Tibial nerve (tissue), 4 donors: ENCODE measurements around the gene OR52K2. TPM values are rescaled to one million over a fixed set of nuclear protein-coding genes. Genes with fewer than 3 reads are reported as not detected.

Experiments
- DNase-seq, 2 donors: peaks; one replicate each; pipeline ENCODE4 v3.0.0-alpha.2; 2019; ENCODE audit warnings: low spot score in 2 of 2
- H3K27ac ChIP-seq, 4 donors: fragments of 200-600 bp; sonication (generic) in 3 of 4; one replicate each; pipeline ENCODE4 v1.5.1; 2017 to 2019; ENCODE audit warnings: mild to moderate bottlenecking in 1 of 4
- H3K27me3 ChIP-seq, 2 donors: fragments of 200-600 bp; sonication (generic) in 1 of 2; one replicate each; pipeline versions ENCODE4 v1.5.1 to v1.6.0; 2017 to 2019
- H3K36me3 ChIP-seq, 3 donors: fragments of 200-600 bp; sonication (generic); one replicate each; pipeline ENCODE4 v1.5.1; 2018 to 2019
- H3K4me1 ChIP-seq, 4 donors: fragments of 200-600 bp; sonication (generic) in 3 of 4; one replicate each; pipeline ENCODE4 v1.5.1; 2017 to 2019
- H3K4me3 ChIP-seq, 4 donors: fragments of 200-600 bp; sonication (generic) in 3 of 4; one replicate each; pipeline ENCODE4 v1.5.1; 2017 to 2019; ENCODE audit warnings: mild to moderate bottlenecking in 1 of 4, moderate library complexity in 1 of 4
- H3K9me3 ChIP-seq, 4 donors: fragments of 200-600 bp; sonication (generic) in 3 of 4; one replicate each; pipeline ENCODE4 v1.5.1; 2017 to 2019
- EP300 ChIP-seq, 2 donors: sonication (generic); formaldehyde crosslinking; IDR thresholded peaks; one replicate each; pipeline ENCODE4 v1.6.1; 2017; ENCODE audit warnings: antibody characterized with exemption in 2 of 2, mild to moderate bottlenecking in 1 of 2
- POLR2A ChIP-seq, 2 donors: fragments of 450-650 bp; IDR thresholded peaks; one replicate each; pipeline ENCODE4 v1.6.1; 2017; ENCODE audit warnings: antibody characterized with exemption in 2 of 2, mild to moderate bottlenecking in 2 of 2, moderate library complexity in 2 of 2
- WGBS, 2 donors: methylation state at CpG; one replicate each; pipeline ENCODE4 v1.1.5; 2018; 5-methylcytosine and 5-hydroxymethylcytosine counted together
- total RNA-seq, 4 donors: library from RNA; depleted of rRNA; stranded (reverse); fragments of >200 nt; gene quantifications; one replicate each; pipeline ENCODE4 v1.1.0, GENCODE V29; 2016
- TF ChIP-seq, protein P1 (sequence below), 5 experiments: fragments of 200-600 bp in 3 of 5; fragments of 450-650 bp in 2 of 5; sonication (generic) in 3 of 5; IDR thresholded peaks; one replicate each; pipeline ENCODE4 v1.5.1; 2016 to 2019; ENCODE audit warnings: antibody characterized with exemption in 5 of 5, mild to moderate bottlenecking in 3 of 5, moderate library complexity in 2 of 5

The OR52K2 gene
- total RNA-seq, 4 donors from 2014 or later, result not detected

DNA sequence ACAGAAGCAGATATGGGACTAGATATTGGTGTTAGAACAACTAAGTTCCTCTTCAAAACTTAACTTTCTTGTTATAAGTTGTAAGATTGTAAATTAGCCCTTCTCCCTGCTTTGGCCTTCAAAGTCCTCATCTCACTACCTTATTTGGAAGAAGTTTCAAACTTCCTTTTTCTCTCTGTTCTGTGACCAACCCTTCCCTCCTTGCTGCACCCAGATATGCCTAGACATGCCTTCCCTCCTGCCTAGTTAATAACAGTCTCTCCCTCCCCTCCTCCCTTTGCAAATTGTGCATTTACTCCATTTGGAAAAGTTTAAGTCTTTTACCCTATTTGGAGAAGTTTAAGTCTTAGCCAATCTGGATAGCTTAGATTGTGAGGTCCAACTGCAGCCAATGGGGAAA, 4.9 kb downstream of the OR52K2 start:
- H3K27me3 ChIP-seq, result no peaks in the 10 kb centered on the region
- H3K4me1 ChIP-seq, result peaks cover 0 to 4% (median 0%) of the 10 kb centered on the region in 4 donors
- no peak for DNase-seq
- no peak overlapping the region for H3K4me3 ChIP-seq
- no peaks in the 10 kb centered on the region for H3K9me3 ChIP-seq
- H3K27ac ChIP-seq, result no peak overlapping the region
- TF ChIP-seq, protein P1, sequence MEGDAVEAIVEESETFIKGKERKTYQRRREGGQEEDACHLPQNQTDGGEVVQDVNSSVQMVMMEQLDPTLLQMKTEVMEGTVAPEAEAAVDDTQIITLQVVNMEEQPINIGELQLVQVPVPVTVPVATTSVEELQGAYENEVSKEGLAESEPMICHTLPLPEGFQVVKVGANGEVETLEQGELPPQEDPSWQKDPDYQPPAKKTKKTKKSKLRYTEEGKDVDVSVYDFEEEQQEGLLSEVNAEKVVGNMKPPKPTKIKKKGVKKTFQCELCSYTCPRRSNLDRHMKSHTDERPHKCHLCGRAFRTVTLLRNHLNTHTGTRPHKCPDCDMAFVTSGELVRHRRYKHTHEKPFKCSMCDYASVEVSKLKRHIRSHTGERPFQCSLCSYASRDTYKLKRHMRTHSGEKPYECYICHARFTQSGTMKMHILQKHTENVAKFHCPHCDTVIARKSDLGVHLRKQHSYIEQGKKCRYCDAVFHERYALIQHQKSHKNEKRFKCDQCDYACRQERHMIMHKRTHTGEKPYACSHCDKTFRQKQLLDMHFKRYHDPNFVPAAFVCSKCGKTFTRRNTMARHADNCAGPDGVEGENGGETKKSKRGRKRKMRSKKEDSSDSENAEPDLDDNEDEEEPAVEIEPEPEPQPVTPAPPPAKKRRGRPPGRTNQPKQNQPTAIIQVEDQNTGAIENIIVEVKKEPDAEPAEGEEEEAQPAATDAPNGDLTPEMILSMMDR (IDR thresholded peaks at IDR 0.05), result no peak
- no peak for TF ChIP-seq POLR2A (IDR thresholded peaks at IDR 0.05)
- no peak for TF ChIP-seq EP300 (IDR thresholded peaks at IDR 0.05)
- no peaks in the 10 kb centered on the region for H3K36me3 ChIP-seq

DNA sequence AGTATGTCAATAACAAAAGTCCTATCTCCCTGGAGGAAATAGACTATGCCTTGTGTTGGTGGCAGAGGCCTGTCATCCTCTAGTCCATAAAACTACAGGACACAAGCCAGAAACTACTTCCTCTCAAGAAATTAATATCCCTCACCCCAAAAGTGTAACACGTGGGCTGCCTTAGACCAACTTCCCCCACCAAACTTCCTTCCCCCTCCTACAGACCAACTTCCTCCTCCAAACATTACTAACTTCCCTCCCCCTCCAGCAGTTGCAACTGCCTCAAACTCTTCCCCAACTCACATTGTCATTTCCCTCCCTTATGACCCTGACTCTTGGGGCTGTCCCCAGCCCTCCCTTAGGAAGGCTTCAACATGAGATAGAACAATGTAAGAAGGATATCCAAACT, 6.3 kb downstream of the OR52K2 start:
- TF ChIP-seq EP300 (IDR thresholded peaks at IDR 0.05), result peak in 1 of 2 donors; percentile 25
- no peak for TF ChIP-seq POLR2A (IDR thresholded peaks at IDR 0.05)
- WGBS, 2 donors, result 9 to 38% methylated on average over 1 of the region's 1 CpG

DNA sequence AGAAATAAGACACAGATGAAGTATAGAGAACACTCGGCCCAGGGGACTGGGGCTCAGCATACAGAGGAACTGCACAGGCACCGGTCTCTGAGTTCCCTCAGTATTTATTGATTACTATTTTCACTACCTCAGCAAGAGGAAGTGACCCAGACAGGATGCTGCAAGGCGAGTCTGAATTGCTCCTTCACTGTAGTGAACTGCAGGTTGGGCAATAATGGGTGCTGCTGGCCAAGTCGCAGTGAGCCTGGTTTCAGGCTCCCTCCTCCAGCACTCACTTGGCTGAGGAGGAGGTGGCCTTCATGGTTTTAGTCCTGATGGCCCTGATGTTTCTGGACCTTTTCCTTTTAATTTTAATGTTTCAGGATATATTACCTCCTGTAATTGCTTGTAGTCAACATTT, 10.4 kb downstream of the OR52K2 start:
- H3K9me3 ChIP-seq, result peaks cover 0 to 5% (median under 1%) of the 10 kb centered on the region in 4 donors
- H3K4me3 ChIP-seq, result no peak overlapping the region
- H3K4me1 ChIP-seq, result peaks cover 0 to 18% (median 0%) of the 10 kb centered on the region in 4 donors
- no peaks in the 10 kb centered on the region for H3K27me3 ChIP-seq
- H3K27ac ChIP-seq, result no peak overlapping the region
- H3K36me3 ChIP-seq, result no peaks in the 10 kb centered on the region
- 38% methylated on average over 4 of the region's 4 CpGs for WGBS, 2 donors
- TF ChIP-seq EP300 (IDR thresholded peaks at IDR 0.05), result no peak
- TF ChIP-seq, protein P1 (IDR thresholded peaks at IDR 0.05), result no peak
- no peak for TF ChIP-seq POLR2A (IDR thresholded peaks at IDR 0.05)
- DNase-seq, result peak in 1 of 2 donors; percentile 15

More for the DNA sequence above, 6.3 kb downstream of the OR52K2 start:
- H3K4me3 ChIP-seq, result no peak overlapping the region
- no peaks in the 10 kb centered on the region for H3K27me3 ChIP-seq
- no peaks in the 10 kb centered on the region for H3K36me3 ChIP-seq
- no peaks in the 10 kb centered on the region for H3K9me3 ChIP-seq
- H3K4me1 ChIP-seq, result peaks cover 0 to 18% (median 0%) of the 10 kb centered on the region in 4 donors
- no peak overlapping the region for H3K27ac ChIP-seq
- DNase-seq, result peak in 1 of 2 donors; percentile 13

DNA sequence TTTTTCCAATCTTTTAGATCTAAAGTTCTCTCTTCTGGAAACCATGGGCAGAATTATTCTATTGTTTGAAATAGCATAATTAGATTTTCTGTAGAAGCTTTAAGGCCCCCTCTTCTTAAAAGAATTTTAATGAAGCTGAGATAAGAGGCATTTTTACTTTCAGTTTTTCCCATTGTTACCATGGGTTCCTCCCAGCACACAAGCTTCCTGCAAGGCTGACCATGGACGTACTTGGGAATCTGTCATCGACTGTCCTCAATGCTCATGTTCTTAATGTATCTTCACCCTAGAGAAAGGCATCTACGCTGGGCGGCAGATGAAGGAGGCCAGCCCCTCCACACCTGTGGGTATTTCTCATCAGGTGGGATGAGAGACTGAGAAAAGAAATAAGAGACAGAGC, 11.1 kb downstream of the OR52K2 start:
- no peak overlapping the region for H3K4me3 ChIP-seq
- H3K27me3 ChIP-seq, result no peaks in the 10 kb centered on the region
- DNase-seq, result no peak
- H3K36me3 ChIP-seq, result no peaks in the 10 kb centered on the region
- no peak for TF ChIP-seq POLR2A (IDR thresholded peaks at IDR 0.05)
- TF ChIP-seq EP300 (IDR thresholded peaks at IDR 0.05), result no peak
- TF ChIP-seq, protein P1 (IDR thresholded peaks at IDR 0.05), result no peak
- H3K4me1 ChIP-seq, result peaks cover 0 to 18% (median 0%) of the 10 kb centered on the region in 4 donors
- WGBS, 2 donors, result 72 to 75% methylated on average over 4 of the region's 4 CpGs
- H3K9me3 ChIP-seq, result peaks cover 0 to 10% (median 1%) of the 10 kb centered on the region in 4 donors
- H3K27ac ChIP-seq, result no peak overlapping the region

DNA sequence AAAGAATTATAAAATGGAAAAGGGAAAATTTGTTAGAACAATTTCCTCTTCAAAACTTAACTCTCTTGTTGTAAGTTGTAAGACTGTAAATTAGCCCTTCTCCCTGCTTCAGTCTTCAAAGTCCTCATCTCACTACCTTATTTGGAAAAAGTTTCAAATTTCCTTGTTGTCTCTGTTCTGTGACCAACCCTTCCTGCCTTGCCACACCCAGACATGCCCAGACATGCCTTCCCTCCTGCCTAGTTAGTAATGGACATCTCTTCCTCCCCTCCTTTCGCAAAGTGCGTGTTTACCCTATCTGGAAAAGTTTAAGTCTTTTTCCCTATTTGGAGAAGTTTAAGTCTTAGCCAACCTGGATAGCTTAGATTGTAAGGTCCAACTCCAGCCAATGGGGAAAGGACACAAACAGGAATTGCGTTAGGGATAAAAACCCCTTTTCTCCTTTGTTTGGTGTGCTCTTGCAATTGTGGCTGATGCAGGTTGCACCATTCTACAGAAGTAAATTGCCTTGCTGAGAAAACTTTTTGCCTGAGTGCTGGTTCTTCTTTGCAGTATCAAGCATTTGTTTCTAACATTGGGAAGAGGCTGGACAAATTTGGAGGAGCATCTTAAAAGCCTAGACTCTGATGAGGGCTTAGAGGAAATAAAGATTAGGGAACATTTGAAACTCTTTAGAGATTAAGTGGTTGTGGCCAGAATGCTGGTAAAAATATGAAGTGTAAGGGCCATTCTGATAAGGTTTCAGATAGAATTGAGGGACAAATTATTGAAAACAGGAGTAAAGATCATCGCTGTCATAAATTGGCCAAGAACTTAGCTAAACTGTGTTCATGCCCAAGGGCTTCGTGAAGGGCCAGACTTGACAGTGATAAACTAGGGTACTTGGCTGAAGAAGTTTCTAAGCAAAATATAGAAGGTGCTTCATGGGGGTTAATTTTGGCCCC, 15.4 kb downstream of the OR52K2 start:
- DNase-seq, result no peak
- H3K4me3 ChIP-seq, result no peak overlapping the region
- H3K9me3 ChIP-seq, result peaks cover 0 to 10% (median 1%) of the 10 kb centered on the region in 4 donors
- WGBS, 2 donors, result 88% methylated on average over 5 of the region's 5 CpGs
- H3K4me1 ChIP-seq, result peaks cover 0 to 10% (median 0%) of the 10 kb centered on the region in 4 donors
- no peaks in the 10 kb centered on the region for H3K36me3 ChIP-seq
- TF ChIP-seq EP300 (IDR thresholded peaks at IDR 0.05) (no peak), POLR2A (IDR thresholded peaks at IDR 0.05) (no peak)
- TF ChIP-seq, protein P1 (IDR thresholded peaks at IDR 0.05), result no peak
- no peaks in the 10 kb centered on the region for H3K27me3 ChIP-seq
- no peak overlapping the region for H3K27ac ChIP-seq
